Choroid plexus epithelial cell (primary cell): ENCODE data around the gene PSMD1.

ENCODE experiments used
- DNase-seq: peaks from one replicate; pipeline ENCODE4 v3.0.0-alpha.2; 2010; ENCODE audit warnings: low read depth
- H3K4me3 ChIP-seq: 2 replicates; pipeline ENCODE4 v1.5.1; 2011; ENCODE audit warnings: low read depth, mild to moderate bottlenecking, control low read depth, low read length, moderate library complexity
- TF ChIP-seq, protein P1 (sequence below): conservative IDR thresholded peaks from 2 replicates; pipeline ENCODE4 v1.5.1; 2011; ENCODE audit warnings: low read depth, mild to moderate bottlenecking, control low read depth, inconsistent platforms, low read length, moderate library complexity

Gene PSMD1

DNA sequence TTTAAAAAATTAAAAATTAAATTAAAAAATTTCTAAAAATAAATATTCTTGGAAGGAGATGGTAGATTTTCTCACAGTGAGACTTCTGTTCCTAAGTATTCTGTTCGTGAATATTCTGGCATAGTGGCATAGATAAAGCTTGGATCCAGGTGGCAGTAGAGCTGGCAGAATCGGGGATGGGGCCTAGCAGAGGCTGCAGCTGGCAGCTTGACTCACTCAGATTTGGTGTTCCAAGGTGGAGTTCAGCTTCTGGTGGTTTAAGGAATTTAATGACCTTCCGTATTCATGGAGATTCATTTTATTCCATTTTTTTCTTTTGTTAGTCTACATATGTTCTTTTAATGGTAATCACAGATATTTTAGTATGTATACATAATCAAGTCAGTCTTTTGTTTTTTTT, 161.7 kb downstream of the PSMD1 start:
- TF ChIP-seq, protein P1, sequence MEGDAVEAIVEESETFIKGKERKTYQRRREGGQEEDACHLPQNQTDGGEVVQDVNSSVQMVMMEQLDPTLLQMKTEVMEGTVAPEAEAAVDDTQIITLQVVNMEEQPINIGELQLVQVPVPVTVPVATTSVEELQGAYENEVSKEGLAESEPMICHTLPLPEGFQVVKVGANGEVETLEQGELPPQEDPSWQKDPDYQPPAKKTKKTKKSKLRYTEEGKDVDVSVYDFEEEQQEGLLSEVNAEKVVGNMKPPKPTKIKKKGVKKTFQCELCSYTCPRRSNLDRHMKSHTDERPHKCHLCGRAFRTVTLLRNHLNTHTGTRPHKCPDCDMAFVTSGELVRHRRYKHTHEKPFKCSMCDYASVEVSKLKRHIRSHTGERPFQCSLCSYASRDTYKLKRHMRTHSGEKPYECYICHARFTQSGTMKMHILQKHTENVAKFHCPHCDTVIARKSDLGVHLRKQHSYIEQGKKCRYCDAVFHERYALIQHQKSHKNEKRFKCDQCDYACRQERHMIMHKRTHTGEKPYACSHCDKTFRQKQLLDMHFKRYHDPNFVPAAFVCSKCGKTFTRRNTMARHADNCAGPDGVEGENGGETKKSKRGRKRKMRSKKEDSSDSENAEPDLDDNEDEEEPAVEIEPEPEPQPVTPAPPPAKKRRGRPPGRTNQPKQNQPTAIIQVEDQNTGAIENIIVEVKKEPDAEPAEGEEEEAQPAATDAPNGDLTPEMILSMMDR, result no peak
- no peak overlapping the region for H3K4me3 ChIP-seq
- DNase-seq, result no peak

DNA sequence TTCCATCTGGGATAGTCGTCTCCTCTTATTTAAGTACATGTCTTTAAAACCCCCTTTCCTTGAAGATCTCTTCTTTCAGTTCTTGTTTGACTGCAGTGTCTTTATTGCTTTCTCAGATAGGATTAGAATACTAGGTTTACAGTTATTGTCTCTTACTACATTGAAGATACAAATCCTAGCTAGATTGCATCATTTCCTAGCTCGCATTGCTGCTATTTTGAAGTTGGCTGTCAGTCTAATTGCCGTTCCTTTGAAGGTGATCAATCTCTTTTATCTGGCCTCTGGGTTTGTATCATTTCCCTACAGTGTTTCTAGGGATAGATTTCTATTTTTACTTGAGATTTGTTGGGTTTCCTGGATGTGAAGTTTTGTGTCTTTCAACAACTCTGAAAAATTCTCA, 162.6 kb downstream of the PSMD1 start:
- TF ChIP-seq, protein P1, result no peak
- no peak for DNase-seq
- H3K4me3 ChIP-seq, result no peak overlapping the region

- DNase-seq, result no peak
- TF ChIP-seq, protein P1, result no peak
- H3K4me3 ChIP-seq, result no peak overlapping the region
These were observed 165.1 kb downstream of the PSMD1 start for GRCh38 chr2:231221761-231222160.
